ENCODE data around the gene PPP3R2. TPM values are rescaled to one million over a fixed set of nuclear protein-coding genes. Genes with fewer than 3 reads are reported as not detected.

Gene PPP3R2
- total and polyA plus RNA-seq, 10 of the 15 experiments (the other 5 are each of a cell fraction or from before 2014, with no cell fraction given), result not detected

- no peaks in the 10 kb centered on the region for H4K20me1 ChIP-seq (ENCODE audit: control insufficient read depth, insufficient read depth)
- ATAC-seq, result no peak
- intact Hi-C loops (cut with micrococcal nuclease; ENCODE audit: unreplicated experiment), result no loop called here
- TF ChIP-seq KDM1A (IDR thresholded peaks at IDR 0.05; ENCODE audit: borderline replicate concordance) (no peak), NR2C2 (IDR thresholded peaks at IDR 0.05; ENCODE audit: borderline replicate concordance, control insufficient read depth, insufficient read length, low read depth) (no peak), SRF (IDR thresholded peaks at IDR 0.05; ENCODE audit: low read depth in 2 of 2, low read length in 2 of 2) (no peak), SUPT20H (IDR thresholded peaks at IDR 0.05; ENCODE audit: borderline replicate concordance, control insufficient read depth, low read depth, low read length) (no peak), SKIL (IDR thresholded peaks at IDR 0.05; ENCODE audit: low read depth, poor library complexity, severe bottlenecking) (no peak), CHD1 (IDR thresholded peaks at IDR 0.05; ENCODE audit: low read depth, low read length) (no peak), POLR2AphosphoS2 (IDR thresholded peaks at IDR 0.05; ENCODE audit: low read depth, low read length) (no peak), USF2 (IDR thresholded peaks at IDR 0.05; ENCODE audit: borderline replicate concordance, low read depth, low read length) (no peak), SUZ12 (IDR thresholded peaks at IDR 0.05; ENCODE audit: unreplicated experiment) (no peak), LARP7 (IDR thresholded peaks at IDR 0.05) (no peak), FOXK2 (IDR thresholded peaks at IDR 0.05) (no peak), NKRF (conservative IDR thresholded peaks at IDR 0.05) (no peak), SMAD5 (IDR thresholded peaks at IDR 0.05; ENCODE audit: low read depth) (no peak), E2F8 (IDR thresholded peaks at IDR 0.05; ENCODE audit: low read depth, partially characterized antibody) (no peak), BHLHE40 (IDR thresholded peaks at IDR 0.05; ENCODE audit: borderline replicate concordance in 1 of 2, low read depth in 2 of 2, low read length in 1 of 2) (no peak)
Measured at GRCh38 chr9:101574731-101575333, 19.9 kb downstream of the PPP3R2 start.

More at GRCh38 chr9:101574731-101575333, 19.9 kb downstream of the PPP3R2 start:
- POLR2A ChIA-PET, result no interaction called here
- no peaks in the 10 kb centered on the region for H3K9me3 ChIP-seq (replicated peaks; ENCODE audit: control insufficient read depth, insufficient read depth, low read length)
- no peak overlapping the region for H3K4me3 ChIP-seq
- SMC1A ChIA-PET (ENCODE audit: uncharacterized antibody, unreplicated experiment), result no interaction called here
- in situ Hi-C loops (cut with MboI), result no loop called here
- H3K79me2 ChIP-seq (ENCODE audit: control insufficient read depth, insufficient read depth, low read length), result no peaks in the 10 kb centered on the region
- BruUV-seq (replicated peaks), result no TSS peak
- no peaks in the 10 kb centered on the region for H3K36me3 ChIP-seq (ENCODE audit: control insufficient read depth in 2 of 2, insufficient read depth in 2 of 2, low read length in 1 of 2)
- H3K9ac ChIP-seq (ENCODE audit: control insufficient read depth, insufficient read depth, low read length), result no peak overlapping the region
- no peak overlapping the region for H2AFZ ChIP-seq (ENCODE audit: control insufficient read depth, low read depth, low read length)
- DNase-seq (ENCODE audit: low read depth, low spot score) (no peak), FAIRE-seq (no peak)
- no peaks in the 10 kb centered on the region for H3K27me3 ChIP-seq (replicated peaks in 1 of 2; ENCODE audit: control insufficient read depth in 2 of 2, insufficient read depth in 2 of 2, low read length in 1 of 2)
- CTCF ChIA-PET, result interaction anchor here (1.2 kb wide), 1 partner anchor 8 kb away, joined by 4 read pairs; no protein-coding TSS in a partner anchor
- no peak overlapping the region for H3K4me2 ChIP-seq (ENCODE audit: control insufficient read depth, insufficient read depth)
- H3K4me1 ChIP-seq (ENCODE audit: control insufficient read depth, insufficient read depth, low read length), result no peaks in the 10 kb centered on the region
- H3K27ac ChIP-seq (ENCODE audit: control insufficient read depth, insufficient read depth), result no peak overlapping the region
- RAD21 ChIA-PET (ENCODE audit: unreplicated experiment), result no interaction called here
